ENCODE results near the gene ADIG.

ADIG gene

DNA sequence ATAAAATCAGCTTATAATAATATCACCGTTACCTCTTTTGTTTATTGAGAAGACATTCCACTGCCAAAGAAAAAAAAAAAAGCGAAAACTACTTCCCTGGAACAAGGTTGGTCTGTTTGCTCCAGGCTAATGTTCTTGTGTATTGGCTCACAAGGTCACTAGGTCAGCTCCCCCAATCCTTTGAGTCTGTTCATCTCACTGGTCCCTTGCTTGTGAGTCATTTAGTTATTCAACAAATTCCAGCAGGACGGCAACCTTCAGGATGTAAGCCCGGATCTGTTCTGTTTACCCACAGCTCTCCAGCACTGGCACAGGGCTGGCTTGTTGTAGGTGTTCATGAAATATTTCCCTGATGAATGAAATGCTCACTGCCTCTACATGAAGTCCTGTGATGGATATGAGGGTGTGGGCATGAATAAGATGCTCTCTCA lies 23.9 kb downstream of the ADIG start:
- DNase-seq = no peak

DNA sequence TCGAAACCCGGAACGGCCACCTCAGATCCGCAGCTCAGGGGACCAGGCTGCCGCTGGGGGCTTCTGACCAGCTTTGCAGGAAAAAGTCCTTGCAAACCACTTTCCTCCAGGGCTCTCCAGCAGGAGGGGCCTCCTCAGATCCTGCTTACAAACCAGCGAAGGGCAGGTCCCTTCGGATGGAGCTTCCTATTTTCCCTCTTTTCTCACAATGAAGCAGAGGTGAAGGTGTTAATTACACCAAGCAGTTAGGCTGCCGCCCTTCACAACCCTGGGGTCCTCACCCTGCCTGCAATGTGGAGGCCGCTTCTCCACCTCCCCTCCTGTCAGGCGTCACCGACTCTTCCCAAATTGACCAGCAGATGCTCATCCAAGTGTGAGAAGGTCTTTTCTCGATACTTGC lies 26.4 kb downstream of the ADIG start:
- DNase-seq = no peak

DNA sequence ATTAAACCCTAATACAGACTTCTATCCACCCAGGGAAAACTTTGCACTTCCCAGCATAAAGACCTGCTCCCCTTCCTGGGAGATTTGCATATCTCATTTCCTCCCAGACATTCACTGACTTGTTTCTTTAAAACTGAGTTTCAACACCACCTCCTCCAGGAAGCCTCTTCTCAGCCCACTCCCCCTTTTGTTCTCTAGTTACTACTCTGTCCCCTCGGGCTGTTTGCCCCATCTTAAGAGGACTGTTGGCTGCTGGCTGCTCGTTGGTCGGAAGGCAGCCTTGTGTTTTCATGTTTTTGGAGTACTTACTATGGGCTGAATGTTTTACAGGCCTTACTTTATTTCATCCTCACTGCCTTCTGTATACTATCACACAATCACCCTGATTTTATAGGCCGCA lies 27.2 kb downstream of the ADIG start:
- no peak for DNase-seq

DNA sequence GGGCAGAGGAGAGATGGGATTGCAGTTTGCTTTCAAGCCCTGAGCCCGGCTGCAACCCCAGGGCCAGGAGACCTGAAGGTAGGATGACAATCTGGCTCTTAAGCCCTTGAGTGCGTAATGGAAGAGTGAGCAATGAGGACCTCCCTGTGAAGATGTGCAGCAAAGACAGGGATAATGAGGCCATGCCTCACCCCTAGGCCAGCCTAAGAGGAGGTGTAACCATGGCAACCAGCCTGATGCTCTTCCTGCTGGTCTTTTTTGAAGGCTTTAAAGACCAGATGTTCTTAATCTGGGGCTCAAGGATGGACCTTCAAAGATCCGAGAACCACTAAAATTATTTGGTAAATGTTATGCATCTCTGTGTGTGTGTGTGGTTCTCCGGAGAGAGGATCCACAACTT lies 28.8 kb downstream of the ADIG start:
- DNase-seq = no peak

DNA sequence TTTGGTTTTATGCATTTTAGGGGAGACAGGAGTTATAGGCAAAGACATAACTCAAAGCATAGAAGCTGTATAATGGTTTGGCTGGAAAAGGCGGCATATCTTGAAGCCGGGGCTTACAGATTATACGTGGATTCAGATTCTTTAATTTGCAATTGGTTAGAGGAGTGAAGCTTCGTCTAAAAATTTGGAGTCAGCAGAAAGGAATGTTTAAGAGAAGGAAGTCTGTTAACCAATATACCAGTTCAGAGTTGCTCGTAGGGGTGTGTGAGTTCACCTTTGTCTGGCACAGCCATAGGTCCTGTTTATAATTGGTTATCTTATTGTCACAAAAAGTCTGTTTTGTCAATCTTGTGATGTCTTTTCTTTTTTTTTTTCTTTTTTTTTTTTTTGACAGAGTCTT lies 29.5 kb downstream of the ADIG start:
- DNase-seq = no peak

DNA sequence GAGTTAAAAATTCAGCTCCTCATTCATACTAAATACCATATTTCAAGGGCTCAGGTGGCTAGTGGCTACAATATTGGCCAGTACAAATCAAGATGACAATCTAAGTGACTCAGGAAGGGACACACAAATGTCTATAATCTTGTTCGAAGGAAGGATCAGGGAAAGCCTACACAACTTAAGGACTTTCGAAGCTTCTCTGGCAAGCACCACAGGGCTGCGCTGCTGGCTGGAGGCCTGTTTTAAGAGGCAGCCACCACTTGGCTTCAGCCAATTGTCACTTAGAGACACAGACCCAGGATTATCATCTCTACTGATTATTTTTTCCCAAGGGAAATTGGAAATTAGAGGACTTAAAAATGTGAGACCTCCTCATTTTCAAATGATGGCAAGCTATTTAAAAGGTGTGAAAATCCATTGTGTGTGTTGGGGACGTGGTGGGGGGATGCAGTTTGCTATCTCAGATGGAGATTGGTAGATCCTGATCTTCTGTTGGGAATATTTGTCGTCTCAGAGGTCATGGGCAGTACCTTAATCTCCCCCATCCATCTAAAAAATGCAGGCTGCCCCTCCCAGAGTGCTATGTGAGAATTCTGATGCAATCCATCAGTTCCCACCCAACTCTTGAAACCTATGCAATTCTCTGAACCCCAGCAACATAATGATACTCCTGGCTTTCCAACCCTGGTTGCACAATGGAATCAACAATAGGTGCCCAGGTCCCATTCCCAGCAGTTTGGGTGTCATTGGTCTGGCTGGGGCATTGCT lies 31.9 kb downstream of the ADIG start:
- no peak for DNase-seq

DNA sequence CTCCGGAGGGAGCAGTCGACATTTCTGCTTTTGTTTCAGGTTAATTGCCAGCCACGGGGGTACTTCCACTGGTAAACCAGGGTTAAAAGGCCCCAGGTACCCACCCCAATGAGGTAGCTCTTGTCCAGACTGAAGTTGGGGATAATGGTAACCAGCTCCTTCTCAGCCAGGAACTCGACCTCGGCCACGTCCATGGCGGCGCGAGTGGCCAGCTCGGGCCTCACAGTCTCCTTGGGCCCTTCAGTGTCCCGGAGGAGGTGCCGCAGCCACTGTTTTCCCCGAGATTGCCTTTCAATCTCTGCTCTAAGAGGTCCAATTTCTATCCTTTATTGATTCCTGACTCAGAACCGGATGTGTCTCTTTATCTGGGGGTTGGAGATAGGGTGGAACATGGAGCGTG lies 34.3 kb downstream of the ADIG start:
- no peak for DNase-seq

DNA sequence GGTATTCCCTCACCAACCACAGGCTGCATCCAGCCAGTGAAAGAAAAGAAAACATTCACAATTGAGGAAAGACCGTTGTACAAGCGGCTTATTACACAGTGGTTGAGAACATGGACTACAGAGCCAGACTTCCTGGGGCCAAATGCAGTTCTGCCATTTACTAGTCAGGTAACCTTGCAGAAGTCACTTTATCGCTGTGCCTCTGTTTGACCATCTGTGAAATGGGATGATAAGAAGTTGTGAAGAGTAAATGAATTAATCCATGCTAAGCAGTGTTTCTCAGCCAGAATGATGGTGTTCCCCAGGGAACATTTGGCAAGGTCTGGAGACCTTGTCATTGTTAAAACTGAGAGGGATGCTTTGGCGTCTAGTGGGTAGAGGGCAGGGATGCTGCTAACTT lies 35.5 kb downstream of the ADIG start:
- no peak for DNase-seq

DNA sequence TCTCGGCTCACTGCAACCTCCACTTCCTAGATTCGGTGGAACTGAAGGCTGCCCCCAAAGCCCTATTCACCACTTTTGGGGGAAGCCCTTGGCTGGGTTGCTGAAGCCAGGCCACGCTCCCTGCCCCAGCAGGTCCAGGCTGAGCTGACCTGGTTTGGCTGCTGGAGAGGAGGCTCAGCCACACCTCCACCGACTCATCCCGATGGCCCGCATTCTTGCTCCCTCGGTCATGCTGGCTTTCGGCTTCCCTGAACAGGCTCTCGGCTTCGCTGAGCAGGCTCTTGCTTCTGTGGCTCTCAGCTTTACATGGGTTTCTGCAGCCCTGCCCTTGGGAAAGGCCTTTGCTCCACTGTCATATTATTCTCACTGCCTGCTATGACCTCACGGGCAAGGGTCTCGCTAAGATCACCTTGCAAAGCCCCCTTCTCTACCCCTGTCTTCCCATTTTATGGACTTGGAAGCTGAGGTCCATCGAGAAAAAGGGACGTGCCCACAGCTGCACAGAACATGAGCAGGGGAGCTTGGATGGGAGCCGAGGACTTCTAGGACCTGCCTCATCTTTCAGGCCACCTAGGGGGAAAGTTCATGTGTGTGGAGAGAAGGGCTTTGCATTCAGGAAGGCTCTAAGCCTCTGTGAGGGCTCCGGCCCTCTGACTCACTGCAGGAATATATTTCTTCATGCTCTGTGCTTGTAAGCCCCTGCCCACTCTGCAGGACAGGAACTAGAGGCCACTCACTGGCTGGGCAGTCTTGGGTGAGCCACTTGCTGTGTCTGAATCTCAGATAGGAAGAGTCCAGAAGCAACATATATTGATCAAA lies 36.2 kb downstream of the ADIG start:
- no peak for DNase-seq

DNA sequence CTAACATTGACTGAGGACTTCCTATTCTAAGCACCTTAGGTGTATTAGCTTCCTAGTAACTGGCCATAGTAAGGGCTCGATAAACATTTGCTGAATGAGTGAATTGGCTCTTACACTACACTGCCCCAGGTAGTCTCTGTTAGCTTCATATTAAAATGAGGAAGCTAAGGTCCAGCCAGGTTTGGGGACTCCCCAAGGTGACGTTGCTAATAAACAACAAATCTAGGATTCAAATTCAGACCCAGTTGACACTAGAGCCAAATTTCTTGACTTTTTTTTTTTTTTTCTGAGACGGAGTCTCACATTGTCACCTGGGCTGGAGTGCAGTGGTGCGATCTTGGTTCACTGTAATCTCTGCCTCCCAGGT lies 36.8 kb downstream of the ADIG start:
- no peak for DNase-seq

DNA sequence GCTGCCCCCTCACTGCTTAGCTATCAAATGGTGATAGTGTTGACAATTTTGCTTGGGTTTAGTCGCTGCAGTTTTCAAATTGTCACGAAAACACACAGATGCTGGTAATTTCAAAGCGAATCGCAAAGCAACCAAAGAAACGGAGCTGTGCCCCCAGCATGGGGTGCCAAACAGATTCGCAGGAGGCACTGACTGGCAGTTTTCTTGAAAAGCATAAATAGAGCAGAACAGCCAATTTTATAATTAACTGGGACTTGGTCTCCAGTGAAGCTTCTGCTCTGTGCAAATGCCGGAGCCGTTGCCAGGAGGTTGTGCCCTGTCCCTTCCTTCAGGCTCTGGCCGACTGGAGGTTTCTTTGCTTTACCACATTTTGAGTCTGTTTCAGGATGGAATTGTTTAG lies 39.4 kb downstream of the ADIG start:
- DNase-seq = no peak

DNA sequence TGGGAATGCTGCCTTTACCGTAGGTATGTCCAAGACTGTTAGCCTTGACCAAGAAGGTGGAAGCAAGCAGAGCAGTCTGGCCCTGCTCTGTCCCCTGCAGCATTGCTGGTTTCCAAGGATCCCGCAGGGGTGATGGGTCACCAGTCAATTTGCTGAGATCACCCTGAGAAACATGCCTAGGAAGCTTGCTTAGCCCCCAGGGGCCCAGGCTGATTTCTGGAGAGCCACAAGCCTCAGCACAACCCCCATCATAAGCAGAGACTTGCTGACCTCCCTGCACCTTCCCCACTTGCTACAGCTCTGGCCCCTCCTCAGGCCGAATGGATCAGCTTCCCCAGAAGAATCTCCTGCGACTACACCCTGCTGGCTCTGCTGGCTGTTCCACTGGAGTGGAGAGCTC lies 42.1 kb downstream of the ADIG start:
- DNase-seq = no peak

DNA sequence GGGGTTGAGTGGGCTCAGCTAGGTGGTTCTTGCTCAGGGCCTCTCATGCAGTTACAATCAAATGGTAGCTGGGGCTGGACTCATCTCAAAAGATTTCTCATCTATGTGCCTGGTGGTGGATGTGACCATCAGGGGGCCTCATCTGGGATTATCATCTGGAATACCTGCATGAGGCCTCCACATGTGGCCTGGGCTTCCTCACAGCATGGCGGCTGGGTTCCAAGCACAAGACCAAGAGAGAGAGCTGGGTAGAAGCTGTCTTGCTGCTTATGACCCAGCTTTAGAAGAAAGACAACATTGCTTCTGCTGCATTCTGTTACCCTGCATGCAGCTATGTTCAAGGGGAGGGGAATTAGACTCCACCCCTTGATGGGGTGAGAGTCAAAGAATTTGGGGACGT lies 43.1 kb downstream of the ADIG start:
- no peak for DNase-seq

DNA sequence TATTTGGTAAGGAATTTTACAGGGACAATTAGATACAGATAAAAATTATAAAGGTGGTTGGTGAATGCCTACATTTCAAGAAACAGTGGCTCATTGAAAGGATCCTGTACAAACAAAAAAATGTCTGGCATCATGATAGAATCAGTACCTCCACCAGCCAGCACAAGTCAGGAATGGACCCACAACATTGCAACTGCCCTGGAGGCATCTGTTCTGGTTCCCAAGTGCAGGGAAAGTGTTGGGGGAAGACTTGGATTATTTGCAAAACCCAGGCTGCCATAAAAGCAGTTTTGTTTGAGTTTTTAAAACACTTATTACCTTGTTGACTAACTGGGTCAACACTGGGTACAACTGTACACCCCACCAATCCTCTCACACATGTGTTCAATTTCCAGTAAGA lies 44.9 kb downstream of the ADIG start:
- DNase-seq = no peak

DNA sequence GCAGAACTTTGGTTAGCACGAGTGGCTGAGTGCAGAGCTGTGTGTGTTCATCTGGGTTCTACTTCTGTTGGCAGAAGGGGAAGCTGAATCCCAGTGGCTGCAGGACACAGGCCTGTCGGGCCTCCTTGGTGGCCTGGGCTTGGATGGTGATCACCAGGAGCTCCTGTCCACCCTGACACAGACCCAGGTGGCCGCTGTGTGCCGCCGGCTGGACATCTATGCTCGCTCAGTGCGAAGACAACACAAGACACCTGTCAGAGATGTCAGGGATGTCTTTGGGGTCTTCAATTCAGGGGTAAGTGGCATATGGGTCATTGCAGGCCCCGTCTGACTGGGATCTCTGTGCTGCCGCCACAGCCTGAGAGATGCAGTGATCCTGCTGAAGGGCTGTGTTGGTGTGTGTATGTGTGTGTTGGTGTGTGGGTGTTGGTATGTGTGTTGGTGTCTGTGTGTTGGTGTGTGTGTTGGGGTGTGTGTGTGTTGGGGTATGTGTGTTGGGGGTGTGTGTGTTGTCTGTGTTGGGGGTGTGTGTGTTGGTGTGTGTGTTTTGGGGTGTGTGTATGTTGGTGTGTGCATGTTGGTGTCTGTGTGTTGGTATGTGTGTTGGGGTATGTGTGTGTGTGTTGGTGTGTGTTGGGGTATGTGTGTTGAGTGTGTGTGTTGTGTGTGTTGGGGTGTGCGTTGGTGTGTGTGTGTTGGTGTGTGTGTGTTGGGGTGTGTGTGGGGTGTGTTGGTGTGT lies 46.1 kb downstream of the ADIG start:
- DNase-seq = no peak

DNA sequence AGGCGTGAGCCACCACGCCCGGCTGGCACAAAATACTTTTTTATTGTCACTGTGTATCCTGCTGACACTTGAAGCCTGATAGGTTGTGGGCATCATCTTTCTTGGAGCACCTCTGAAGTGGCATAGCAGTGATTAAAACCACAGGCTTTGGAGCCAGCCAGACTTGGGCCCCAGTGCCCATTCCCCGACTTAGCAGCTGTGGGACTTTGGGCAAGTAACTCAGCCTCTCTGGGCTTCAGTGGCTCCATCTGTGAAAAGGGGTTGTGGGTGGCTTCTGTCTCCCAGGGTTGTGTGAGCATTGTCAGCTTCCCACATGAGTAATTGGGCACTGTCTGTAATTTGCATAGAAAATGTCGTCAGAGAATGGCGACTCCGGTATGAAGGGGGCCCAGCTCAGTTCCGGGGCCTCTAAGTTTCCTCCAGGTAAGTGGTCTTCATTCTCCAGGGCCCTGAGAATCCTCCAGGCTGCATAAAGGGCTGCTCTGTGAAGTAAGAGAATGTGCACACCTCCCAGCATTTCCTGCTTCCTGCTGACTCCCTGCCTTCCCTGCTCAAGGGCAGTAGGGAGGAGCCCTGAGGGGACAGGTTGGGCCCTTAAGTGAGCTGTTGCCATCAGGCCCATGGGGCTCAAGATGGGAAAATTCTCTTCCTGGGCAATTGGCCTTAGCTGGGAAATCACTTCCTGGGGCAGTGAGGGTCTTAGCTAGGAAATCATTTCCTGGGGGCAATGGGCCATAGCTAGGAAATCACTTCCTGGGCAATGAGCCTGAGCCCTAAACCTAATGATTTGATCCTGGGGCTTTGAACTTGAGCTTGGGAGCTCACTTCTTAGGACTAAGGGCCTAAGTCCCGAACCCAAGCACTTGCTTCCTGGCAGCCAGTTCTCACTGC lies 47.8 kb downstream of the ADIG start:
- no peak for DNase-seq

DNA sequence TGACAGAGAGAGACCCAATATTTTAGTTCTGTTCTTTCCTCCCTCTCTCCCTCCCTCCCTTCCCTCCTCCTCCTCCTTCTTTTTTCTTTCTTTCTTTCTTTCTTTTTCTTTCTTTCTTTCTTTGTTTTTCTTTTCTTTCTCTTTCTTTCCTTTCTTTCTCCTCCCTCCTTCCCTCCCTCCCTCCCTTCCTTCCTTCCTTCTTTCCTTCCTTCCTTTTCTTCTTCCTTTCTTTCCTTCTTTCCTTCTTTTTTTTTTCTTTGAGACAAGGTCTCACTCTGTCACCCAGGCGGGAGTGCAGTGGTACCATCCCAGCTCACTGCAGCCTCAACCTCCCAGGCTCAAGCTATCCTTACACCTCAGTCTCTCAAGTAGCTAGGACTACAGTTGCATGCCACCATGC lies 49.0 kb downstream of the ADIG start:
- DNase-seq = no peak

DNA sequence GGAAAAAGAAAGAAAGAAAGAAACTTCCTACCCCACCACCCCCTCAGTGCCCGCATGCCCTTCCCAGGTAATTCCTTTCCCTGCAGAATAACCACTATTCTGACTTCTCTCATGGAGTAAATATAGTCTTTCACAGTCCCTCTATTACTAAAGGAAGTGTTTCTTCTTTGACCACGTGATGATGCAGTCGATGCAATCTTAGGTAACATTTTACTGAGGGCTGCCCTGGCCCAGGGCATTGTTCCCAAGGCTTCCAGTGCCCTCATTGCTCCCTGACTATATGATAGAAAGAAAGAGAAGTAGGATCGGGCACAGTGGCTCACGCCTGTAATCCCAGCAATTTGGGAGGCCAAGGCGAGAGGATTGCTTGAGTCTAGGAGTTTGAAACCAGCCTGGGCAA lies 49.7 kb downstream of the ADIG start:
- DNase-seq = no peak

DNA sequence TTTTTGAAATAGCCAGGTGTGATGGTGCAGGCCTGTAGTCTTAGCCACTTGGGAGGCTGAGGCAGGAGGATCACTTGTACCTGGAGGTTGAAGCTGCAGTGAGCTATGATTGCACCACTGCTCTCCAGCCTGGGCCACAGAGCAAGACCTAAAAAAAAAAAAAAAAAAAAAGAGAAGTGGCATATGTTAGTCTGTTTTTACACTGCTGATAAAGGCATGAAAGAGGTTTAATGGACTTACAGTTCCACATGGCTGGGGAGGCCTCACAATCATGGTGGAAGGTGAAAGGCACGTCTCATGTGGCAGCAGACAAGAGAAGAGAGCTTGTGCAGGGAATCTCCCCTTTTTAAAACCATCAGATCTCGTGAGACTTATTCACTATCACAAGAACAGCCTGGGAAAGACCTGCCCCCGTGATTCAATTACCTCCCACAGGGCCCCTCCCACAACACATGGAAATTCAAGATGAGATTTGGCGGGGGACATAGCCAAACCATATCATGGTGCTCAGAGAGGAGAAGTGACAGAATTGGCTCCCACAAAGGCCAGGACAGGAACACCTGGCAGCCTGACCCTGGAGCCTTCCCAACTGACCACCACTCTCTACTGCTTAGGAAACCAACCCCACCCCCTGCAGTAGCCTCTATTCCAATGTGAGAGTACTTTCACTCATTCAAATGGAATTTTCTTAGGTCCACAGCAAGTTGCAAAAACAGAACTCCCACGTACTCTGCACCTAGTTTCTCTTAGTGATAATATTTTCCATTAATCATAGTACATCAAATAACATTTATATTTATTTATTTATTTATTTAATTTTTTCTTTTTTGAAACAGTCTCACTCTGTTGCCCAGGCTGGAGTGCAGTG lies 50.4 kb downstream of the ADIG start:
- no peak for DNase-seq

DNA sequence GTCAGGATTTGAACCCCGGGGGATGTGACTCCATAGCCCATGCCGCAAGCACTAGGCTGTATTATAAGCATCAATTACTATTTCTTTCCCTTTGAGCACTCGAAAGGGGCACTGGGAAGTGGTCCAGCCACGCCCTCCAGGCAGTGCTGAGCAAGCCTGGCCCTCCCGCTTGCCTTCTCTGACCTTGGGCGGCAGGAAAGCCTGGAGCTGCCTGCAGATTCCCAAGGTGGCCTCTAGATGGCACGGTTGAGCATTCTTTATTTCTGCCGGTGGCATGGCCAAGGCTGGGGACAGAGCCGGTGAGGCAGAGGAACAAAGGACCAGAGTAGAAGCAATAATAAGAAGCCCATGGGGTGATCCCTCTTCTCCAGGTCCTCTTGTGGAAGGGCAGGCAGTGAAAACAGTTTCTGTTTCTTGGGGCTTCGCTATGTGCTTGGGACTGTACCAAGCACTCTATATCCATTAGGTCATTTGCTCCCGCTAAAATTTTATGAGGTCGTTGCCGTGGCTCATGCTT lies 52.6 kb downstream of the ADIG start:
- peak; percentile 72 for DNase-seq

DNA sequence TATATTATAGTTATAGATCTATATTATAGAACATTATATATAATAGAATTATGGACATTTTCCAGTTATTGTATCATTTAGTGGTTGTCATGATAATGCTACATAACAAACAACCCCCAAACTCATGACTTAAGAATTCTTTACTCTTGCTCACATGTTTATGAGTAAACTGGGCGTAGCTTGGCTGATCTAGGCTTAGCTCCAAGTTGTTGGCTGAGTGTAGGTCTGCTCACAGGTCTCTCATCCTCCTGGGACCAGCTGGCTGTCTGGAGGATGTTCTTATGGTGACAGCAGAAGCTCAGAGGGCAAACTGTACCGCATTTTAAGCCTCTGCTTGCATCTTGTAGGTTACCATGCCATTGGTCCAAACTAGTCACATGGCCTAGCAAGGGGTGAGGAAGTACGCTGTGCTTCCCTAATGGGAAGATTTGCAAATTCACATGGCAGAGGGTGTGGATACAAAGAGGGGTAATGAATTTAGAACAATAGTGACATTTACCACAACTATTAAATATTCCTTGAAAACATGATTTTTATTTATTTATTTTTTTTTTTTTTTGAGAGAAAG lies 54.8 kb downstream of the ADIG start:
- no peak for DNase-seq
